ENCODE measurements around the gene RCOR1.
"Not testable (repeated sequence)": the region's sequence is repeated elsewhere in the genome, so short reads cannot be mapped to it uniquely, and the experiment has no call there.

The RCOR1 gene

GRCh38 chr14:102593825-102594137 lies 1.3 kb downstream of the RCOR1 start:
- no peak for FAIRE-seq

- FAIRE-seq = peak; percentile 78
Observed at GRCh38 chr14:102594514-102595175, 2.2 kb downstream of the RCOR1 start.

GRCh38 chr14:102601378-102601925 lies 9.0 kb downstream of the RCOR1 start:
- FAIRE-seq = no peak

GRCh38 chr14:102602421-102603292 lies 10.2 kb downstream of the RCOR1 start:
- FAIRE-seq = no peak

- FAIRE-seq = no peak
Observed at GRCh38 chr14:102603293-102603907, 11.0 kb downstream of the RCOR1 start.

GRCh38 chr14:102604183-102604582 lies 11.7 kb downstream of the RCOR1 start:
- FAIRE-seq = no peak

GRCh38 chr14:102605029-102605428 lies 12.6 kb downstream of the RCOR1 start:
- no peak for FAIRE-seq

GRCh38 chr14:102606296-102606695 lies 13.8 kb downstream of the RCOR1 start:
- FAIRE-seq = no peak

- FAIRE-seq = no peak
Observed at GRCh38 chr14:102608064-102608446, 15.6 kb downstream of the RCOR1 start.

- FAIRE-seq = no peak
Observed at GRCh38 chr14:102610968-102611811, 18.7 kb downstream of the RCOR1 start.

GRCh38 chr14:102616318-102616717 lies 23.9 kb downstream of the RCOR1 start:
- FAIRE-seq = no peak

GRCh38 chr14:102616799-102617198 lies 24.4 kb downstream of the RCOR1 start:
- FAIRE-seq = no peak

GRCh38 chr14:102619012-102619411 lies 26.6 kb downstream of the RCOR1 start:
- not testable (repeated sequence) for FAIRE-seq

- FAIRE-seq = no peak
Observed at GRCh38 chr14:102620413-102620812, 28.0 kb downstream of the RCOR1 start.

GRCh38 chr14:102622262-102622885 lies 29.9 kb downstream of the RCOR1 start:
- FAIRE-seq = no peak

GRCh38 chr14:102624666-102625065 lies 32.2 kb downstream of the RCOR1 start:
- FAIRE-seq = no peak

GRCh38 chr14:102625564-102626296 lies 33.3 kb downstream of the RCOR1 start:
- FAIRE-seq = no peak

GRCh38 chr14:102626530-102626929 lies 34.1 kb downstream of the RCOR1 start:
- FAIRE-seq = no peak

- FAIRE-seq = no peak
Observed at GRCh38 chr14:102629011-102629444, 36.6 kb downstream of the RCOR1 start.

GRCh38 chr14:102629808-102630350 lies 37.4 kb downstream of the RCOR1 start:
- FAIRE-seq = no peak

- FAIRE-seq = no peak
Observed at GRCh38 chr14:102630405-102630804, 38.0 kb downstream of the RCOR1 start.
